ENCODE data around the gene ALKBH4. TPM values are rescaled to one million over a fixed set of nuclear protein-coding genes. Genes with fewer than 3 reads are reported as not detected.
A peak's percentile ranks its signal among the peaks of the same experiment; 100 is the strongest.

ALKBH4 gene
- total and polyA plus RNA-seq, 9 donors, result 6.2 to 15.5 (median 11.9) TPM

GRCh38 chr7:102473271-102473991, 8.8 kb upstream of the ALKBH4 start:
- 71 to 77% (median 73%) methylated on average over 23 of the region's 23 CpGs for WGBS, 3 donors
- Histone ChIP-seq H3K27ac (no peak overlapping the region), H3K27me3 (no peaks in the 10 kb centered on the region), H3K36me3 (no peaks in the 10 kb centered on the region), H3K9me3 (no peaks in the 10 kb centered on the region), H3K4me1 (ENCODE audit: insufficient read depth) (no peaks in the 10 kb centered on the region), H3K4me3 (no peak overlapping the region)
- TF ChIP-seq, protein P1, sequence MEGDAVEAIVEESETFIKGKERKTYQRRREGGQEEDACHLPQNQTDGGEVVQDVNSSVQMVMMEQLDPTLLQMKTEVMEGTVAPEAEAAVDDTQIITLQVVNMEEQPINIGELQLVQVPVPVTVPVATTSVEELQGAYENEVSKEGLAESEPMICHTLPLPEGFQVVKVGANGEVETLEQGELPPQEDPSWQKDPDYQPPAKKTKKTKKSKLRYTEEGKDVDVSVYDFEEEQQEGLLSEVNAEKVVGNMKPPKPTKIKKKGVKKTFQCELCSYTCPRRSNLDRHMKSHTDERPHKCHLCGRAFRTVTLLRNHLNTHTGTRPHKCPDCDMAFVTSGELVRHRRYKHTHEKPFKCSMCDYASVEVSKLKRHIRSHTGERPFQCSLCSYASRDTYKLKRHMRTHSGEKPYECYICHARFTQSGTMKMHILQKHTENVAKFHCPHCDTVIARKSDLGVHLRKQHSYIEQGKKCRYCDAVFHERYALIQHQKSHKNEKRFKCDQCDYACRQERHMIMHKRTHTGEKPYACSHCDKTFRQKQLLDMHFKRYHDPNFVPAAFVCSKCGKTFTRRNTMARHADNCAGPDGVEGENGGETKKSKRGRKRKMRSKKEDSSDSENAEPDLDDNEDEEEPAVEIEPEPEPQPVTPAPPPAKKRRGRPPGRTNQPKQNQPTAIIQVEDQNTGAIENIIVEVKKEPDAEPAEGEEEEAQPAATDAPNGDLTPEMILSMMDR (IDR thresholded peaks at IDR 0.05), result no peak
- TF ChIP-seq EP300 (IDR thresholded peaks at IDR 0.05), result no peak
- TF ChIP-seq POLR2A (IDR thresholded peaks at IDR 0.05), result no peak
- DNase-seq, result peak in 4 of 5 donors; percentile 9 to 41 (median 23)
- intact Hi-C loops (cut with DNase I), result no loop called here

- Histone ChIP-seq H3K36me3 (no peaks in the 10 kb centered on the region), H3K27me3 (no peaks in the 10 kb centered on the region), H3K4me1 (ENCODE audit: insufficient read depth) (no peaks in the 10 kb centered on the region), H3K4me3 (no peak overlapping the region), H3K27ac (no peak overlapping the region), H3K9me3 (no peaks in the 10 kb centered on the region)
- TF ChIP-seq EP300 (IDR thresholded peaks at IDR 0.05) (no peak), POLR2A (IDR thresholded peaks at IDR 0.05) (no peak)
- TF ChIP-seq, protein P1 (IDR thresholded peaks at IDR 0.05), result no peak
- WGBS, 3 donors, result 61 to 71% (median 63%) methylated on average over 20 to 31 of the region's 31 CpGs
- intact Hi-C loops (cut with DNase I), result no loop called here
- peak in 4 of 5 donors; percentile 11 to 48 (median 22) for DNase-seq
Measured at GRCh38 chr7:102472126-102473041, 7.7 kb upstream of the ALKBH4 start.

DNA sequence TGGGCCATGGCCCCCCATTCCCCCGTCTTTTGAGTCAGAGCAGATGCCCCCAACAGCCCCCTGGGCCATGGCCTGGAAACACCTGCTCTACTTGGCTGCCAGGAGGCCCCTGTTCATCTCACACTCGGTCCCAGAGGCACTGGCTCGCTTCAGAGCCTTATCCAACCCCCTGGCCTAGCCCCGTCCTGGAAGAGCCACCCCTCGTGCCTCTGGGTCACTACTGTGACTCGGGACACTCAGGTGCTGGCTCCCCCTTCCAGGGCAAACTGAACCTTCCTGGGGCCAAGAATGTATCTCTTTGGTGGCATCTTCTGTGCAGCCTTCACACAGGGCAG, 7.1 kb upstream of the ALKBH4 start:
- Histone ChIP-seq H3K36me3 (no peaks in the 10 kb centered on the region), H3K4me3 (no peak overlapping the region), H3K27ac (no peak overlapping the region), H3K4me1 (ENCODE audit: insufficient read depth) (no peaks in the 10 kb centered on the region), H3K9me3 (no peaks in the 10 kb centered on the region), H3K27me3 (no peaks in the 10 kb centered on the region)
- WGBS, 3 donors, result 79 to 90% (median 81%) methylated on average over 6 of the region's 6 CpGs
- intact Hi-C loops (cut with DNase I), result no loop called here
- TF ChIP-seq EP300 (IDR thresholded peaks at IDR 0.05) (no peak), POLR2A (IDR thresholded peaks at IDR 0.05) (no peak)
- TF ChIP-seq, protein P1 (IDR thresholded peaks at IDR 0.05), result no peak
- peak in 4 of 5 donors; percentile 8 to 29 (median 14) for DNase-seq

DNA sequence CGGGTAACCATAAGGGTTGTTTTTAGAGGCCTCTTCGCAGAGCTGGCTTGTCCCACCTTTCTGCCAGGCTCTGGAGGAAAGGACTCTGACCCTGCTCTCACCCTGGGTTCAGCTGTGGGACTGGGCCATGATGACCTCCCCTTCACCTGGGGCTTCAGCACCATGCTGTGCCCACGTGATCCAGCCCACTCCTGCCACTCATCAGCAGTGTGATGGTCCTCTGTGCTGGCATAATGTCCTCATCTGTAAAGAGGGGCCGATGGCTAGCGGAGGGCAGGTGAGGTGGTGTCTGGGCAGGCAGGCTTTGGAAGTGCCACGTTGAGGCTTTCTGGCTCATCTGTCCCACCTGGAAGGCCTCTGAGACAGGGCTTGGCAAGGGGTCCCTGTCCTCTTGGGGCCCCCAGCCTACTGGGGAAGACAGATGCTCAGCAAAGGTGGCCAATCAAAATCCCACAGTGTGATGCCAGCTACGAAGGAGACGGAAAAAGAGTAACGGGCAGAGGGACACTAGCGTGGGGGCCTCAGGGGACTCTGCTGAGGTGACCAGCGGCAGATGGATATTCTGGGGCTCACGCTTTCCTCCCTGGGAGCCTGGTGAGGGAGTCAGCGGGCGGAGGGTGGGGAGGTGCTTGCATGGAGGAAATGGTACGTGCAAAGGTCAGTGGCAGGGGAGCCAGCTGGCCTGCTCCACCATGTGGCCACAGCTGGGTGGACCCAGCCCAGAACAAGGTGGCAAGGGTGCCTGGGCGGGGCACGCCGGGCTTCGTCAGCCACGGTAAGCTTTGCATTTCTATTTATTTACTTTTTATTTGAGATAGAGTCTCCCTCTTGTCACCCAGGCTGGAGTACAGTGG, 5.5 kb upstream of the ALKBH4 start:
- Histone ChIP-seq H3K36me3 (no peaks in the 10 kb centered on the region), H3K27ac (no peak overlapping the region), H3K4me3 (no peak overlapping the region), H3K4me1 (ENCODE audit: insufficient read depth) (peaks cover 7% of the 10 kb centered on the region), H3K27me3 (no peaks in the 10 kb centered on the region), H3K9me3 (no peaks in the 10 kb centered on the region)
- peak in 3 of 5 donors; percentile 8 to 37 (median 20) for DNase-seq
- no peak for TF ChIP-seq EP300 (IDR thresholded peaks at IDR 0.05)
- TF ChIP-seq POLR2A (IDR thresholded peaks at IDR 0.05), result no peak
- TF ChIP-seq, protein P1 (IDR thresholded peaks at IDR 0.05), result no peak
- intact Hi-C loops (cut with DNase I), result no loop called here
- WGBS, 3 donors, result 73 to 84% (median 81%) methylated on average over 20 of the region's 20 CpGs

All from ovary (tissue), 9 donors.